ENCODE results near the gene RFX4. TPM values are rescaled to one million over a fixed set of nuclear protein-coding genes. Genes with fewer than 3 reads are reported as not detected.

Gene RFX4
- total and polyA plus RNA-seq, 3 donors from 2014 or later = 52.7 to 217 (median 86.4) TPM

DNA sequence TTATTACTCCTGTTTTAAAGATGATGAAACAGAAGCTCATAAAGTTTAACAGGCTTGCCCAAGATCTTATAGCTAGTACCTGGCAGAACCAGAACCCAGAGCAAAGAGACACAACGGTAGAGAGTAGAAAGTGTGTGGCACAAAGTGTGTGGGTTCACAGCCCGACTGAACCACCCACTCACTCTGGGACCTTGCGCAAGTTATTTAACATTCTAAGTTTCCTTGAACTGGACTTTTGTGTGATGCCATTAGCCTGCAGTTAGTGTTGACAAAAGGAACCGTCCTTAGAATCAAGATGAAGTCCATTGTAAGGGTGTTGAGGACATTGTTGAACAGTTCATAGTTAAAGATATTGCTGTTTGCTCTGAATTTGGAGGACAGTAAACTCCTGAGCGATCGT lies 161.8 kb downstream of the RFX4 start:
- intact Hi-C loops (cut with DNase I; ENCODE audit: low total_unique reads) = no loop called here
- no peaks in the 10 kb centered on the region for H3K36me3 ChIP-seq (ENCODE audit: low read depth, missing control alignments)
- no peak overlapping the region for H3K27ac ChIP-seq
- H3K27me3 ChIP-seq = no peaks in the 10 kb centered on the region
- TF ChIP-seq, protein P1, sequence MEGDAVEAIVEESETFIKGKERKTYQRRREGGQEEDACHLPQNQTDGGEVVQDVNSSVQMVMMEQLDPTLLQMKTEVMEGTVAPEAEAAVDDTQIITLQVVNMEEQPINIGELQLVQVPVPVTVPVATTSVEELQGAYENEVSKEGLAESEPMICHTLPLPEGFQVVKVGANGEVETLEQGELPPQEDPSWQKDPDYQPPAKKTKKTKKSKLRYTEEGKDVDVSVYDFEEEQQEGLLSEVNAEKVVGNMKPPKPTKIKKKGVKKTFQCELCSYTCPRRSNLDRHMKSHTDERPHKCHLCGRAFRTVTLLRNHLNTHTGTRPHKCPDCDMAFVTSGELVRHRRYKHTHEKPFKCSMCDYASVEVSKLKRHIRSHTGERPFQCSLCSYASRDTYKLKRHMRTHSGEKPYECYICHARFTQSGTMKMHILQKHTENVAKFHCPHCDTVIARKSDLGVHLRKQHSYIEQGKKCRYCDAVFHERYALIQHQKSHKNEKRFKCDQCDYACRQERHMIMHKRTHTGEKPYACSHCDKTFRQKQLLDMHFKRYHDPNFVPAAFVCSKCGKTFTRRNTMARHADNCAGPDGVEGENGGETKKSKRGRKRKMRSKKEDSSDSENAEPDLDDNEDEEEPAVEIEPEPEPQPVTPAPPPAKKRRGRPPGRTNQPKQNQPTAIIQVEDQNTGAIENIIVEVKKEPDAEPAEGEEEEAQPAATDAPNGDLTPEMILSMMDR (IDR thresholded peaks at IDR 0.05) = no peak
- TF ChIP-seq POLR2A (IDR thresholded peaks at IDR 0.05) = no peak
- WGBS, 2 donors = 83 to 87% methylated on average over 6 of the region's 6 CpGs
- H3K9me3 ChIP-seq = no peaks in the 10 kb centered on the region
- DNase-seq = no peak
- no peak overlapping the region for H3K4me3 ChIP-seq
- H3K4me1 ChIP-seq = no peaks in the 10 kb centered on the region

DNA sequence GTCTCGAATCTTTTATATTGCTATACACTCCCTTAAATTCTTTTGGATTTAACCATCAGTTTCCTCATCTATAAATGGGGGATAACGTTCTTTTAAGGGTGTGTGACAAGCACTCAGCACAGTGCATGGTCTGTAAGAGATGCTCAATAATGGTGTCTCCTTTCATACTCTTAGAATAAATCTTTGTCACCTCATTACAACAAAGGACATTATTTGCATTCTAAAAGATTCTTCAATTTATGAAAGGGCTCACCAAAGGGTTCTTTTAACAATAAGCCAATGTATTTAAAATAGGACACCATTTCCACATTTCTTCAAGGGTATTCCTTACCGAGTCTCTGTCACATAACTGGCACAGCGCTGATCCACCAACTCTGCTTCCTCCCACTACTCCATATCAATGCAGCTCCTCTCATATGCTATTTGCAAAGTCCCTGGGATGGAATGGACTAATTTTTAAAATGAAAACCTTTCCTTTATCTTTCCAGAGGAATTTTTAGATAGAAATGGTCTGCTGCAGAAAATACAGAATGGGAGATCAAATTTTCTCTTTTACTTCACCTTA lies 162.5 kb downstream of the RFX4 start:
- Histone ChIP-seq H3K4me3 (no peak overlapping the region), H3K36me3 (ENCODE audit: low read depth, missing control alignments) (no peaks in the 10 kb centered on the region), H3K4me1 (no peaks in the 10 kb centered on the region), H3K27ac (no peak overlapping the region), H3K27me3 (no peaks in the 10 kb centered on the region), H3K9me3 (no peaks in the 10 kb centered on the region)
- WGBS, 2 donors = 81 to 87% methylated on average over 4 of the region's 4 CpGs
- TF ChIP-seq, protein P1 (IDR thresholded peaks at IDR 0.05) = no peak
- no peak for TF ChIP-seq POLR2A (IDR thresholded peaks at IDR 0.05)
- DNase-seq = no peak
- intact Hi-C loops (cut with DNase I; ENCODE audit: low total_unique reads) = no loop called here

DNA sequence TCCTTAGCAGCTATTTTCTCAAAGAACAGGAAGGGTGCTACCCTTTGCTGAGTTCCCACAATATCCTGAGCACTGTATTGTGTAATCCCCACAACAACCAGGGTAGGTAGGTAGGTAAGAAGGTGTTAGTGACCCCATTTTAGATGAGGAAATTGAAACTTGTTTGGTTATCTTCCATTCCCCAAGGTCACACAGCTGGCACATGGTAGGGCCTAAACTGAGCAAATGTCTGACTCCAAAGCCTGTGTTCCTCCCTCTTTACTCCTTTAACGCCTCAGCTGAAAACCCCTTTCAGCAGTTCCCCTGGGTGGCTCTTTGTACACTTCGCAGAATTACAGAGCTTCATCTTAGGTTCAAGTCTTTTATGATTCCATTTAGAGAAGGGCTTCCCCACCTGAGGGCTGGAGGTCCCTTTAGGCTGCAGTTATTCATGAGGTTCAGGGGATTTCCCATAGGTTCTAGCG lies 165.2 kb downstream of the RFX4 start:
- Histone ChIP-seq H3K4me1 (no peaks in the 10 kb centered on the region), H3K4me3 (no peak overlapping the region), H3K27me3 (no peaks in the 10 kb centered on the region), H3K9me3 (no peaks in the 10 kb centered on the region), H3K36me3 (ENCODE audit: low read depth, missing control alignments) (no peaks in the 10 kb centered on the region), H3K27ac (no peak overlapping the region)
- TF ChIP-seq, protein P1 (IDR thresholded peaks at IDR 0.05) = no peak
- TF ChIP-seq POLR2A (IDR thresholded peaks at IDR 0.05) = no peak
- 84% methylated on average over 3 of the region's 3 CpGs for WGBS, 2 donors
- no peak for DNase-seq
- intact Hi-C loops (cut with DNase I; ENCODE audit: low total_unique reads) = no loop called here

DNA sequence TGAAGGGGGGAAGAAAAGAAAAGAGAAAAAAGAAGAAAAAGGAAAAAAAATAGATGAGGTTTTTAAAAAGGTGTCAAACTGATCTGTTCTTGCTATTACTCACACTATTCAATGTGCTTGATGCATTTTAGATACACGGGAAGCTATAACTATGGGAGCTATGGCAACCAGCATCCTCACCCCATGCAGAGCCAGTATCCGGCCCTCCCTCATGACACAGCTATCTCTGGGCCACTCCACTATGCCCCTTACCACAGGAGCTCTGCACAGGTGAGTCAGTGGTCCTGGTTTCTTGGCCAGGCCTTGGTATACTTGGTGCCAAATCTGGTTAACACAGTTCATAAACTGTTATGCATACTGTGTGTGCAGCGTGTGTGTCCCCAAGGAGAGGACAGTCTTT lies 167.7 kb downstream of the RFX4 start:
- Histone ChIP-seq H3K4me3 (no peak overlapping the region), H3K36me3 (ENCODE audit: low read depth, missing control alignments) (no peaks in the 10 kb centered on the region), H3K27me3 (no peaks in the 10 kb centered on the region), H3K4me1 (no peaks in the 10 kb centered on the region), H3K9me3 (no peaks in the 10 kb centered on the region), H3K27ac (no peak overlapping the region)
- intact Hi-C loops (cut with DNase I; ENCODE audit: low total_unique reads) = no loop called here
- no peak for TF ChIP-seq POLR2A (IDR thresholded peaks at IDR 0.05)
- TF ChIP-seq, protein P1 (IDR thresholded peaks at IDR 0.05) = no peak
- DNase-seq = no peak
- WGBS, 2 donors = 98% methylated on average over 3 of the region's 3 CpGs

DNA sequence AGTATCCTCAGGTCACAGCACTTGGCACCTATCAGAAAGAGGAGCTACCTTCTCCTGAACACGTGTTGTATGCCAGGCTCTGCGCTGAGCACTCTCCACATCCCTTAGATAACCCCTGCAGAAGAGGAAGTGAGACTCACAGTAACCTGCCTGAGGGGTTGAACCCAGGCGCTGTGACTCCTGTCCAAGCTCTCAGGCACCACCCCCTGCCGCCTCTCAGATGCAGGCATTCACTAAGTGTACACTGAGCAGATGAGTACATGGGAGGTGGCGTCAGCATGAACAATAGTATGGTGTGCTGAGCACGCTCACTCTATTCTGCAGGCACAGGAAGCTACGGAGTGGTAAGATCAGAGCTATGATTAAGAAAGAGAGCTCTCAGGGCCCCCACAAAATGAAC lies 170.7 kb downstream of the RFX4 start:
- DNase-seq = no peak
- 92 to 93% methylated on average over 6 to 7 of the region's 7 CpGs for WGBS, 2 donors
- intact Hi-C loops (cut with DNase I; ENCODE audit: low total_unique reads) = no loop called here
- TF ChIP-seq POLR2A (IDR thresholded peaks at IDR 0.05) = no peak
- TF ChIP-seq, protein P1 (IDR thresholded peaks at IDR 0.05) = no peak
- Histone ChIP-seq H3K9me3 (no peaks in the 10 kb centered on the region), H3K27ac (no peak overlapping the region), H3K4me1 (no peaks in the 10 kb centered on the region), H3K4me3 (no peak overlapping the region), H3K27me3 (no peaks in the 10 kb centered on the region), H3K36me3 (ENCODE audit: low read depth, missing control alignments) (no peaks in the 10 kb centered on the region)

Measured in testis (tissue), 3 donors.